HG03521 (cell line): ENCODE data around the gene KRTAP6-1.

ENCODE experiments used
- ATAC-seq: cut with Tn5 transposase; IDR thresholded peaks from one replicate; pipeline ENCODE4 v1.9.1; 2021; ENCODE audit warnings: mild to moderate bottlenecking, moderate library complexity; ENCODE audit not compliant: unreplicated experiment

The KRTAP6-1 gene

GRCh38 chr21:30579346-30579745 lies 34.4 kb downstream of the KRTAP6-1 start:
- no peak for ATAC-seq

- no peak for ATAC-seq
Measured at GRCh38 chr21:30577766-30578165, 36.0 kb downstream of the KRTAP6-1 start.

- ATAC-seq, result no peak
Measured at GRCh38 chr21:30567617-30568016, 46.1 kb downstream of the KRTAP6-1 start.

DNA sequence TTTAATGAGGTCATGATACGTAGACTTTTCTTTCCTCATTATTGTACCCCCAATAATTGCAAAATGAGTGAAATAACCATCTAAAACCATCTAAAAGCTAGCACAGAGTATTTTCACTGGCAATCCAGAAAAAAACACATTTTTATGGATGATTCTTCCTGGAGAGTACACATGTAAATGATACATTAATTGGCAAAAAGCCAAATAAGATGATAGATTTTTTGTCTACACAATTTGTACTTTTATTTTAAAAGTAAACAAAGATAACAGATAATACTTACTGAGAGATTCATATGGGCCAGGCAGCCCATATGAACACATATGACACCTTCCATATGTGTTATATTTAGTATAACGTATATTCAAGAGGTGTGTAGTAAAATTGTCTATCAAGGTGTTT lies 50.1 kb downstream of the KRTAP6-1 start:
- no peak for ATAC-seq
